T-helper 9 cell (primary cell): ENCODE results near the gene TNFSF8.
A peak's percentile ranks its signal among the peaks of the same experiment; 100 is the strongest.

Experiments used
- DNase-seq: peaks from one replicate; pipeline ENCODE4 v3.0.0-alpha.2; 2020
- total RNA-seq, 2 donors: gene quantifications; one replicate each; lab custom pipeline; 2026; lab: John Stamatoyannopoulos, UW

The TNFSF8 gene
- 54.5 to 184 reads per million in 2 donors for total RNA-seq

GRCh38 chr9:114930056-114930812 is at the start of gene TNFSF8:
Gene TNFSF8 (minus strand): TSS chr9:114930591. CDS start chr9:114930303, 288 bp downstream.
- DNase-seq = peak; percentile 48

GRCh38 chr9:114973216-114973615 is 42.8 kb upstream of the TNFSF8 start:
- DNase-seq = no peak

- no peak for DNase-seq
Observed at GRCh38 chr9:114972510-114973136, 42.2 kb upstream of the TNFSF8 start.

- no peak for DNase-seq
Observed at GRCh38 chr9:114969269-114969668, 38.9 kb upstream of the TNFSF8 start.

GRCh38 chr9:114968671-114969070 is 38.3 kb upstream of the TNFSF8 start:
- no peak for DNase-seq

GRCh38 chr9:114965564-114965963 is 35.2 kb upstream of the TNFSF8 start:
- no peak for DNase-seq

GRCh38 chr9:114962809-114963208 is 32.4 kb upstream of the TNFSF8 start:
- no peak for DNase-seq

- DNase-seq = no peak
Observed at GRCh38 chr9:114960276-114960675, 29.9 kb upstream of the TNFSF8 start.

GRCh38 chr9:114958844-114959235 is 28.4 kb upstream of the TNFSF8 start:
- no peak for DNase-seq

- no peak for DNase-seq
Observed at GRCh38 chr9:114958021-114958843, 27.8 kb upstream of the TNFSF8 start.

GRCh38 chr9:114957558-114957957 is 27.2 kb upstream of the TNFSF8 start:
- DNase-seq = no peak

- DNase-seq = no peak
Observed at GRCh38 chr9:114954956-114955582, 24.7 kb upstream of the TNFSF8 start.

GRCh38 chr9:114953959-114954358 is 23.6 kb upstream of the TNFSF8 start:
- no peak for DNase-seq

GRCh38 chr9:114953046-114953445 is 22.7 kb upstream of the TNFSF8 start:
- DNase-seq = no peak

GRCh38 chr9:114950761-114951160 is 20.4 kb upstream of the TNFSF8 start:
- no peak for DNase-seq

GRCh38 chr9:114947058-114947457 is 16.7 kb upstream of the TNFSF8 start:
- no peak for DNase-seq

- DNase-seq = no peak
Observed at GRCh38 chr9:114945616-114946412, 15.4 kb upstream of the TNFSF8 start.

- no peak for DNase-seq
Observed at GRCh38 chr9:114941376-114941775, 11.0 kb upstream of the TNFSF8 start.

GRCh38 chr9:114938687-114939575 is 8.5 kb upstream of the TNFSF8 start:
- DNase-seq = no peak

GRCh38 chr9:114937516-114937915 is 7.1 kb upstream of the TNFSF8 start:
- DNase-seq = no peak

GRCh38 chr9:114936581-114936980 is 6.2 kb upstream of the TNFSF8 start:
- DNase-seq = no peak
